Gastroesophageal sphincter (tissue), 4 donors: Measurements from ENCODE around the gene ECSIT. TPM values are rescaled to one million over a fixed set of nuclear protein-coding genes. Genes with fewer than 3 reads are reported as not detected.

Experiments used
- ATAC-seq: fragments of 150-250 bp; one replicate; pipeline ENCODE4 v1.9.1; 2016; ENCODE audit warnings: mild to moderate bottlenecking, moderate library complexity
- H3K27ac ChIP-seq, 4 donors: fragments of 200-600 bp; sonication (generic) in 3 of 4; 1 replicate in 3 of 4; 2 replicates in 1 of 4; pipeline ENCODE4 v1.5.1; 2016 to 2019
- H3K27me3 ChIP-seq: fragments of 200-600 bp; sonication (generic); one replicate; pipeline ENCODE4 v1.5.1; 2019
- H3K36me3 ChIP-seq, 2 donors: fragments of 200-600 bp; sonication (generic); one replicate each; pipeline ENCODE4 v1.5.1; 2019; ENCODE audit warnings: control low read depth in 1 of 2
- H3K4me1 ChIP-seq, 3 donors: fragments of 200-600 bp; sonication (generic); 1 replicate in 2 of 3; 2 replicates in 1 of 3; pipeline ENCODE4 v1.5.1; 2016 to 2019; ENCODE audit warnings: control low read depth in 2 of 3
- H3K4me3 ChIP-seq, 2 donors: fragments of 200-600 bp; sonication (generic); one replicate each; pipeline ENCODE4 v1.5.1; 2019; ENCODE audit warnings: mild to moderate bottlenecking in 1 of 2, moderate library complexity in 1 of 2
- H3K9me3 ChIP-seq, 3 donors: fragments of 200-600 bp; sonication (generic); one replicate each; pipeline ENCODE4 v1.5.1; 2017 to 2019; ENCODE audit warnings: control low read depth in 2 of 3
- CTCF ChIP-seq, 4 experiments: fragments of 200-600 bp in 2 of 4; fragments of 450-650 bp in 2 of 4; sonication (generic) in 1 of 4; IDR thresholded peaks; one replicate each; pipeline ENCODE4 v1.5.1; 2017 to 2019; ENCODE audit warnings: antibody characterized with exemption in 4 of 4, mild to moderate bottlenecking in 2 of 4, moderate library complexity in 2 of 4
- EP300 ChIP-seq: sonication (generic); formaldehyde crosslinking; IDR thresholded peaks from one replicate; pipeline ENCODE4 v1.6.1; 2017; ENCODE audit warnings: antibody characterized with exemption, mild to moderate bottlenecking
- POLR2A ChIP-seq, 2 donors: fragments of 450-650 bp; IDR thresholded peaks; one replicate each; pipeline ENCODE4 v1.6.1; 2017; ENCODE audit warnings: antibody characterized with exemption in 2 of 2, mild to moderate bottlenecking in 2 of 2, moderate library complexity in 1 of 2
- POLR2AphosphoS5 ChIP-seq: sonication (generic); formaldehyde crosslinking; IDR thresholded peaks from one replicate; pipeline ENCODE4 v1.6.1; 2017; ENCODE audit warnings: antibody characterized with exemption
- WGBS, 2 donors: methylation state at CpG; one replicate each; pipeline ENCODE4 v1.1.5; 2018; ENCODE audit warnings: low coverage in 1 of 2; 5-methylcytosine and 5-hydroxymethylcytosine counted together
- total RNA-seq, 4 donors: library from RNA; depleted of rRNA; stranded (reverse); fragments of >200 nt; gene quantifications; one replicate each; pipeline ENCODE4 v1.1.0, GENCODE V29; 2016

The ECSIT gene
- total RNA-seq, 4 donors from 2014 or later = 50.1 to 88.3 (median 65.2) TPM

GRCh38 chr19:11483366-11484111 lies 45.4 kb downstream of the ECSIT start:
- H3K36me3 ChIP-seq = peaks cover 0 to 53% of the 10 kb centered on the region in 2 donors
- peaks cover 0 to 5% (median 0%) of the 10 kb centered on the region in 3 donors for H3K9me3 ChIP-seq
- H3K27me3 ChIP-seq = peaks cover 86% of the 10 kb centered on the region
- H3K27ac ChIP-seq = no peak overlapping the region
- H3K4me3 ChIP-seq = no peak overlapping the region
- H3K4me1 ChIP-seq = peaks cover 3 to 42% (median 24%) of the 10 kb centered on the region in 3 donors
- TF ChIP-seq EP300 = no peak
- no peak for TF ChIP-seq POLR2AphosphoS5
- TF ChIP-seq CTCF (IDR thresholded peaks at IDR 0.05) = no peak
- TF ChIP-seq POLR2A (IDR thresholded peaks at IDR 0.05) = no peak
- no peak for ATAC-seq
- WGBS, 2 donors = 100% methylated on average over 1 of the region's 57 CpGs; no CpG with 5 or more reads in 1 of the 2 donors

GRCh38 chr19:11482384-11483050 lies 46.4 kb downstream of the ECSIT start:
- peaks cover 0 to 42% of the 10 kb centered on the region in 2 donors for H3K36me3 ChIP-seq
- TF ChIP-seq EP300 = no peak
- TF ChIP-seq POLR2A (IDR thresholded peaks at IDR 0.05) = no peak
- TF ChIP-seq CTCF (IDR thresholded peaks at IDR 0.05) = peak in 3 of 4 experiments; percentile 96 to 97 (median 96)
- TF ChIP-seq POLR2AphosphoS5 = peak; percentile 11
- H3K27me3 ChIP-seq = peaks cover 86% of the 10 kb centered on the region
- peaks cover 3 to 42% (median 24%) of the 10 kb centered on the region in 3 donors for H3K4me1 ChIP-seq
- peaks cover 0 to 5% (median 0%) of the 10 kb centered on the region in 3 donors for H3K9me3 ChIP-seq
- 7 to 19% methylated on average over 4 to 7 of the region's 58 CpGs for WGBS, 2 donors
- ATAC-seq = peak; percentile 83
- peak overlapping the region in 1 of 4 donors; percentile 38 for H3K27ac ChIP-seq
- H3K4me3 ChIP-seq = peak overlapping the region in 1 of 2 donors; percentile 41

GRCh38 chr19:11481534-11482383 lies 47.2 kb downstream of the ECSIT start:
- peak; percentile 47 for ATAC-seq
- Histone ChIP-seq H3K4me3 (peak overlapping the region in 1 of 2 donors; percentile 41), H3K9me3 (peaks cover 0 to 5% (median 0%) of the 10 kb centered on the region in 3 donors), H3K36me3 (peaks cover 0 to 35% of the 10 kb centered on the region in 2 donors), H3K27ac (peak overlapping the region in 1 of 4 donors; percentile 38), H3K27me3 (peaks cover 79% of the 10 kb centered on the region), H3K4me1 (peaks cover 3 to 42% (median 24%) of the 10 kb centered on the region in 3 donors)
- 0 to 18% methylated on average over 1 to 6 of the region's 50 CpGs for WGBS, 2 donors
- TF ChIP-seq CTCF (IDR thresholded peaks at IDR 0.05) (peak in 1 of 4 experiments; percentile 1), POLR2AphosphoS5 (no peak)

GRCh38 chr19:11480715-11481533 lies 48.0 kb downstream of the ECSIT start, which contains the start of gene ELAVL3:
Gene ELAVL3, minus strand, starts transcription at chr19:11481046. Its CDS starts 438 bp downstream, at chr19:11480608.
- peaks cover 0 to 28% of the 10 kb centered on the region in 2 donors for H3K36me3 ChIP-seq
- peaks cover 0 to 5% (median 0%) of the 10 kb centered on the region in 3 donors for H3K9me3 ChIP-seq
- peaks cover 70% of the 10 kb centered on the region for H3K27me3 ChIP-seq
- no peak within 1 kb of the TSS for H3K27ac ChIP-seq
- no peak for TF ChIP-seq EP300
- TF ChIP-seq CTCF (IDR thresholded peaks at IDR 0.05) = peak in 1 of 4 experiments; percentile 7
- TF ChIP-seq POLR2AphosphoS5 = no peak
- TF ChIP-seq POLR2A (IDR thresholded peaks at IDR 0.05) = no peak
- 4% methylated on average over 11 of the region's 77 CpGs; no CpG with 5 or more reads in 1 of the 2 donors for WGBS, 2 donors
- H3K4me3 ChIP-seq = peak within 1 kb of the TSS in 1 of 2 donors; percentile 41
- no peak for ATAC-seq
- H3K4me1 ChIP-seq = peaks cover 3 to 42% (median 24%) of the 10 kb centered on the region in 3 donors
